WTC11 (cell line): Measurements from ENCODE around the gene ISCU.

ENCODE experiments used
- CBFB ChIP-seq: sonication (generic); formaldehyde crosslinking; IDR thresholded peaks from 2 replicates; pipeline ENCODE4 v1.8.1; 2022; ENCODE audit warnings: mild to moderate bottlenecking, low read depth, missing genetic modification reagents
- CTCF ChIP-seq: fragments of 200-600 bp; IDR thresholded peaks from 2 replicates; pipeline ENCODE4 v1.8.0; 2022; ENCODE audit warnings: antibody characterized with exemption
- E2F4 ChIP-seq: sonication (generic); formaldehyde crosslinking; IDR thresholded peaks from 2 replicates; pipeline ENCODE4 v1.8.1; 2022; ENCODE audit warnings: low read depth, mild to moderate bottlenecking, moderate library complexity, missing genetic modification reagents, borderline replicate concordance
- ETV6 ChIP-seq: sonication (generic); formaldehyde crosslinking; IDR thresholded peaks from 2 replicates; pipeline ENCODE4 v1.8.1; 2022; ENCODE audit warnings: mild to moderate bottlenecking, missing genetic modification reagents
- IRF2 ChIP-seq: sonication (generic); formaldehyde crosslinking; IDR thresholded peaks from 2 replicates; pipeline ENCODE4 v1.8.0; 2022; ENCODE audit warnings: low read depth, missing genetic modification reagents, borderline replicate concordance
- JUN ChIP-seq: sonication (generic); formaldehyde crosslinking; IDR thresholded peaks from 2 replicates; pipeline ENCODE4 v1.8.0; 2023; ENCODE audit warnings: mild to moderate bottlenecking, missing genetic modification reagents
- STAT6 ChIP-seq: sonication (generic); formaldehyde crosslinking; conservative IDR thresholded peaks from 2 replicates; pipeline ENCODE4 v1.8.1; 2023; ENCODE audit warnings: mild to moderate bottlenecking, low read depth, missing genetic modification reagents, moderate library complexity
- TCF7 ChIP-seq: sonication (generic); formaldehyde crosslinking; IDR thresholded peaks from 2 replicates; pipeline ENCODE4 v1.8.0; 2022; ENCODE audit warnings: mild to moderate bottlenecking, low read depth, missing genetic modification reagents, moderate library complexity
- TEAD4 ChIP-seq: sonication (generic); formaldehyde crosslinking; IDR thresholded peaks from 2 replicates; pipeline ENCODE4 v1.8.0; 2022; ENCODE audit warnings: mild to moderate bottlenecking, missing genetic modification reagents
- USF2 ChIP-seq: sonication (generic); formaldehyde crosslinking; IDR thresholded peaks from 2 replicates; pipeline ENCODE4 v1.8.1; 2023; ENCODE audit warnings: mild to moderate bottlenecking, missing genetic modification reagents, moderate library complexity
- ZNF232 ChIP-seq: sonication (generic); formaldehyde crosslinking; IDR thresholded peaks from 2 replicates; pipeline ENCODE4 v1.8.0; 2022; ENCODE audit warnings: mild to moderate bottlenecking, missing genetic modification reagents
- ZNF512 ChIP-seq: sonication (generic); formaldehyde crosslinking; IDR thresholded peaks from 2 replicates; pipeline ENCODE4 v1.8.1; 2022; ENCODE audit warnings: missing genetic modification reagents, borderline replicate concordance

- TF ChIP-seq CBFB (CRISPR knock-in tag) (no peak), JUN (CRISPR knock-in tag) (no peak), IRF2 (no peak), CTCF (no peak), ETV6 (CRISPR knock-in tag) (no peak), ZNF512 (CRISPR knock-in tag) (no peak), TEAD4 (CRISPR knock-in tag) (no peak), E2F4 (CRISPR knock-in tag) (no peak), ZNF232 (no peak), USF2 (CRISPR knock-in tag) (no peak), TCF7 (CRISPR knock-in tag) (no peak), STAT6 (CRISPR knock-in tag) (no peak)
Observed at GRCh38 chr12:108613548-108613947, 51.2 kb downstream of the ISCU start.
